ENCODE data around the gene DUSP10.

The DUSP10 gene

DNA sequence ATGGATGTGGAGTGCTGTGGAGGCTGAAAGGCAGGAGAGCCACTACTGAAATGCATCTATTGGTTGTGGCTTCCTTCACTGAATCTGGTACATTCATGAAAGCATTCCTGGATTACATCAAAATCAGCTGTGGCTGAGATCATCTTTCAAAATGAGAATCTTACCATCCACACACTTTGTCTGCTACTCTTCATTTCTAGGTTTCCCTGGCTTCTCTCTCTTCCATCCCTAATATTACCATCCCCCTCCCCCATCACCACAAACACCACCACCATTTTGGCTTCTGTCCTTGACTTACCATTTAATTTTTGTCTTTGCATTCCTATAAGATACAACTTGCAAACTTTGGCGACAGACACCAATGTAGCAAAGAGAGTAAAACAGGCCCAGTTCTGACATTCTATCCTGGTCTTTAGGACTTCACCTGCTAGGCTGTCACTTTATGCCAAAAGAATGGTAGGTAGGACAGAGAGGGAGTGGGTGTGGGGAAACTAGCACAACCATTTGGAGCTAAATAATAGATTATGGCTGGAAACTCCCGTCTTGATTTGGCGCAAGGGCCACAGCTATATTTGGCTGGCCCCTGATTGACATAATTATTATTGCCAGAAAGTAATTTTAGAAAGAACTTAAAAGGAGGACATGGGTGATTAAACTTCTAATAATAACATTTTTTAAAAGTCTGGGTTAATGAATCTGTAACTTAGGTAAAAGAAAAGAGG lies 15.1 kb upstream of the DUSP10 start:
- H3K27me3 ChIP-seq, result peaks cover 0 to 2% of the 10 kb centered on the region in 2 donors
- TF ChIP-seq, protein P1, sequence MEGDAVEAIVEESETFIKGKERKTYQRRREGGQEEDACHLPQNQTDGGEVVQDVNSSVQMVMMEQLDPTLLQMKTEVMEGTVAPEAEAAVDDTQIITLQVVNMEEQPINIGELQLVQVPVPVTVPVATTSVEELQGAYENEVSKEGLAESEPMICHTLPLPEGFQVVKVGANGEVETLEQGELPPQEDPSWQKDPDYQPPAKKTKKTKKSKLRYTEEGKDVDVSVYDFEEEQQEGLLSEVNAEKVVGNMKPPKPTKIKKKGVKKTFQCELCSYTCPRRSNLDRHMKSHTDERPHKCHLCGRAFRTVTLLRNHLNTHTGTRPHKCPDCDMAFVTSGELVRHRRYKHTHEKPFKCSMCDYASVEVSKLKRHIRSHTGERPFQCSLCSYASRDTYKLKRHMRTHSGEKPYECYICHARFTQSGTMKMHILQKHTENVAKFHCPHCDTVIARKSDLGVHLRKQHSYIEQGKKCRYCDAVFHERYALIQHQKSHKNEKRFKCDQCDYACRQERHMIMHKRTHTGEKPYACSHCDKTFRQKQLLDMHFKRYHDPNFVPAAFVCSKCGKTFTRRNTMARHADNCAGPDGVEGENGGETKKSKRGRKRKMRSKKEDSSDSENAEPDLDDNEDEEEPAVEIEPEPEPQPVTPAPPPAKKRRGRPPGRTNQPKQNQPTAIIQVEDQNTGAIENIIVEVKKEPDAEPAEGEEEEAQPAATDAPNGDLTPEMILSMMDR (IDR thresholded peaks at IDR 0.05), result no peak
- no peak for DNase-seq
- H3K9me3 ChIP-seq, result no peaks in the 10 kb centered on the region
- no peak overlapping the region for H3K4me3 ChIP-seq
- no peaks in the 10 kb centered on the region for H3K4me1 ChIP-seq
- H3K27ac ChIP-seq, result no peak overlapping the region
- intact Hi-C loops (cut with DNase I; ENCODE audit: low total_unique reads), result no loop called here
- H3K36me3 ChIP-seq, result no peaks in the 10 kb centered on the region

DNA sequence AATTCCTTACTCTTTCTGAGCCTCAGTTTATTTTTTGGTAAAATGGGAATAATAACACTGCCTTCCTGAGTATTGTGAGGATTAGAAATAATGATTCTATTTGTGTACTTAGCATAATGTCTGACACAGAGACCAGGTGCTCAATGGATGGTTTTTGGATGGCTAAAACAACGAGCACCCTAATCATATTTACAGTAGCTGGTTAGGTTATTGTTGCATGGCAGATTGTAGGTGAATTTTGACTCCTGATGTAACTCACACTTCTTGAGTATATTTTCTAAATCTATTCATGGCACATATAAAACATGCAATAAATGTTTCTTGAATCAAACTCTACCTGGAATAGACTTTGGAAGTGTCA lies 11.9 kb upstream of the DUSP10 start:
- Histone ChIP-seq H3K27me3 (peaks cover 0 to 2% of the 10 kb centered on the region in 2 donors), H3K36me3 (no peaks in the 10 kb centered on the region), H3K27ac (no peak overlapping the region), H3K4me3 (no peak overlapping the region), H3K4me1 (no peaks in the 10 kb centered on the region), H3K9me3 (no peaks in the 10 kb centered on the region)
- no peak for DNase-seq
- intact Hi-C loops (cut with DNase I; ENCODE audit: low total_unique reads), result no loop called here
- TF ChIP-seq, protein P1 (IDR thresholded peaks at IDR 0.05), result no peak

DNA sequence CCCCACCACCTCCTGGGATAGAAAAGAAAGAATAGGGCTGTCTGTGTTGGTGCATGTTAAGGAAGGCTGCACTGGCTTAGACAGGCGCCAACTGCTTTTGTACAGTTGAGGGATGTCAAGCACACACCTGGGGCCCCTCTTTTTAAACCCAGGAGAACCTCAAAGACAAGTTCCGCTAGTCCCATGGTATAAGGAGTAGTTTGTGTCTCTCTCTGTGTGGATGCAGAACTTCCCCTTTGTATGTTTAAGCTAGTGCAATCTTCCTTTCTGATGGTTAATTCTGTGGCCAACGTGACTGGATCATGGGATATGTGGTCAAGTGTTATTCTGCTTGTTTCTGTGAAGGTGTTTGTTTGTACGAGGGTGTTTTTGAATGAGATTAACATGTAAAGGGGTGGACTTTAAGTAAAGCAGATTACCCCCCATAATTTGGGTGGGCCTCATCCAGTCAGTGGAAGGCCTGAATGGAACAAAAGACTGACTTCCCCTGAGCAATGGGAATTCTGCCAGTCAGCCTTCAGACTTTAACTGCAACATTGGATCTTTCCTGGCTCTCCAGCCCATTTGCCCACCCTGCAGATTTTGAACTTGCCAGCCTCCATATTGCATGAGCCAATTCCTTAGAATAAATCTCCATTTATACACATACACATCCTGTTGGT lies 9.5 kb upstream of the DUSP10 start:
- TF ChIP-seq, protein P1 (IDR thresholded peaks at IDR 0.05), result no peak
- DNase-seq, result no peak
- Histone ChIP-seq H3K4me3 (no peak overlapping the region), H3K4me1 (no peaks in the 10 kb centered on the region), H3K9me3 (no peaks in the 10 kb centered on the region), H3K27me3 (peaks cover 0 to 2% of the 10 kb centered on the region in 2 donors), H3K27ac (no peak overlapping the region), H3K36me3 (no peaks in the 10 kb centered on the region)
- intact Hi-C loops (cut with DNase I; ENCODE audit: low total_unique reads), result loop anchor here (2.0 kb wide), 1 partner anchor 23 kb away; no protein-coding TSS in a partner anchor

DNA sequence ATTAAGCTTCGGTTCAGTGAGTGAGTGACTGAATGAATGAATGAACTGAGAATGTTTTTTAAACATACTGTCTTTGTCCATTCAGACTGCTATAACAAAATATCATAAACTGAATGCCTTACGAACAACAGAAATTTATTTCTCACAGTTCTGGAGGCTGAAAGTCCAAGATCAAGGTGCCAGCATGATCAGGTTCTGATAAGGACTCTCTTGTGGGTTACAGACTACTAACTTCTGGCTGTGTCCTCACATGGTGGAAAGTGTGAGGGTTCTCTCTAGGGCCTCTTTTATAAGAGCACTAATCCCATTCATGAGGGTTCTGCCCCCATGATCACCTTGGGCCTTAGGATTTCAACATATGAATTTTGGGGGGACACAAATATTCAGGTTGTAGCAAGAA lies 7.1 kb upstream of the DUSP10 start:
- H3K36me3 ChIP-seq, result no peaks in the 10 kb centered on the region
- intact Hi-C loops (cut with DNase I; ENCODE audit: low total_unique reads), result loop anchor here (10.0 kb wide), 1 partner anchor 706 kb away; no protein-coding TSS in a partner anchor
- TF ChIP-seq, protein P1 (IDR thresholded peaks at IDR 0.05), result no peak
- DNase-seq, result no peak
- no peaks in the 10 kb centered on the region for H3K9me3 ChIP-seq
- H3K4me3 ChIP-seq, result no peak overlapping the region
- peaks cover 0 to 2% of the 10 kb centered on the region in 2 donors for H3K27me3 ChIP-seq
- no peaks in the 10 kb centered on the region for H3K4me1 ChIP-seq
- no peak overlapping the region for H3K27ac ChIP-seq

DNA sequence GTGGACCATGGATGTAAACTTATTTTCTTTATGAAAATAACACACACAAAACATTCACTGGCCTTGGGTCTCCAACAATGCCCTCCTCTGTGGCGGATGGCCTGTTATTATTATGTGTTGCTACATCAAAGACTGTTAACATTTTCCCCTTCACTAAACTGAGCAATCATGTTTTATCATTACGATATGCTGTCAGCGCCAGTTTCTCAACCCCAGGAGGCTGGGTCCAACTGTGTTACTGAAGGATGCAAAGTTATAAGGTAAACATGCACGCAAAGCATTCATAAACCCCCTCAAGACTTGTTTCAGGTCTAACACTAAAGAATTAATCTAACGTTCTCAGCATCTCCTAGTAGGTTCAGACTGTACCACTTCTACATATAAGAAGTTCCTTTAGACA lies 6.0 kb upstream of the DUSP10 start:
- peaks cover 0 to 6% (median 2%) of the 10 kb centered on the region in 4 donors for H3K4me1 ChIP-seq
- intact Hi-C loops (cut with DNase I; ENCODE audit: low total_unique reads), result loop anchor here (10.0 kb wide), 1 partner anchor 707 kb away; no protein-coding TSS in a partner anchor
- H3K27me3 ChIP-seq, result peaks cover 0 to 2% of the 10 kb centered on the region in 2 donors
- TF ChIP-seq, protein P1 (IDR thresholded peaks at IDR 0.05), result no peak
- no peak overlapping the region for H3K4me3 ChIP-seq
- DNase-seq, result no peak
- H3K27ac ChIP-seq, result no peak overlapping the region
- H3K9me3 ChIP-seq, result no peaks in the 10 kb centered on the region
- H3K36me3 ChIP-seq, result no peaks in the 10 kb centered on the region
